NCI-H1417 (cell line): ENCODE data around the gene GTF2F2.
A peak's percentile ranks its signal among the peaks of the same experiment; 100 is the strongest.
"Not testable (repeated sequence)": the region's sequence is repeated elsewhere in the genome, so short reads cannot be mapped to it uniquely, and the experiment has no call there.

Experiments used
- DNase-seq, 3 experiments: peaks; one replicate each; lab custom pipeline; 2025; lab: John Stamatoyannopoulos, UW

Gene GTF2F2

DNA sequence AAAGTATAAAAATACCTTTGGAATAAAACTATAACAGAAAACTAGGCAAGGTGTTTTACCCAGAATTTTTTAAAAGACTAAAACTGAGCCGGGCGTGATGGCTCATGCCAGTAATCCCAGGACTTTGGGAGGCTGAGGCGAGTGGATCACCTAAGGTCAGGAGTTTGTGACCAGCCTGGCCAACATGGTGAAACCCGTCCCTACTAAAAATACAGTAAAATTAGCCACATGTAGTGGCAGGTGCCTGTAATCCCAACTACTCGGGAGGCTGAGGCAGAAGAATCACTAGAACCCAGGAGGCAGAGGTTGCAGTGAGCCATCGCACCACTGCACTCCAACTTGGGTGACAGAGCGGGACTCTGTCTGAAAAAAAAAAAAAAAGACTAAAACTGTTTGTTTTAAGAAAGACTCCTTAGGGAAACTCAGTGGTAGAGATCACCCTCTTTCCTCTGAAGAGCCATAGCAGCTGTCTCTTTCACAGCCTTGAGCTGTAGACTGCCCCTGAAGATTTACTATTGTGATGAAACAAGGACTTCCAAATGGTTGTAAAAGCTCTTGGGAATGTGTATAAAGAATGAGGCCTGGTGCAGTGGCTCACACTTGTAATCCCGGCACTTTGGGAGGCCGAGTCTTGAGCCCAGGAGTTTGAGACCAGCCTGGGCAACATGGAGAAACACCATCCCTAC, 95.2 kb downstream of the GTF2F2 start:
- no peak for DNase-seq

DNA sequence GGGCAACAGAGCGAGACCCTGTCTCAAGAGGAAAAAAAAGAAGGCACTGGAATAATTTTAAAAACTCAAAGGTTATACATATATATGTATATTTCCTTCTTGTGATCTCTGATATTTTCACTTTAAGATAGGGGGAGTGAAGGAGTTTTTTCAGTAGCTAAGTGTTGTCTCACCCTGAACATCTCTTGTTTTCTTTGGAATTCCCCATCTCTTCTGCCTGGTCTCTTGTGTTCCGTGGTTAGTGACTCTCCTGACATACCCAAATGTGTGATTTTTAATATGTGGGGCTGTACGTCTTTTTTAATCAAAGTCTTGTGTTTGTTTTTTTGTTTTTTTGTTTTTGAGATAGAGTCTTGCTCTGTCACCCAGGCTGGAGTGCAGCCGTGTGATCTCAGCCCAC, 95.9 kb downstream of the GTF2F2 start:
- no peak for DNase-seq

DNA sequence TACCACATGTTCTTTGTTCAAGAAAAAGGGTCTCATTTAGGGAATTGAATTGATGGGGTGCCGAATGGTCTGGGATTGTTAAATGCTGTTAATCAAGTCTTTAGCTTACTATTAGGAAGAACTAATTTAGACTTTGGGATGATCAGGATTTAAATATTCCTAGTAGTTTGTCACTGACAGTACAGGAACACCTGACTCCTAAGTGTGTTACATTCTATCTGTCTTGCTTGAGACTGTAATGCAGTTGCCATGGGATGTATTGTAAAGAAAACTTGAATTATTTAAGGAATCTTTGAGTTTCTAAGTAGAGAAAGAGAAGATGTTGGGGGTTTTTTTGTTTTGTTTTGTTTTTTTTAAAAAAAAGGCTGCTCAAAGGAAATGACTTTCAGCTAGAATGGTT, 98.4 kb downstream of the GTF2F2 start:
- DNase-seq, result no peak

DNA sequence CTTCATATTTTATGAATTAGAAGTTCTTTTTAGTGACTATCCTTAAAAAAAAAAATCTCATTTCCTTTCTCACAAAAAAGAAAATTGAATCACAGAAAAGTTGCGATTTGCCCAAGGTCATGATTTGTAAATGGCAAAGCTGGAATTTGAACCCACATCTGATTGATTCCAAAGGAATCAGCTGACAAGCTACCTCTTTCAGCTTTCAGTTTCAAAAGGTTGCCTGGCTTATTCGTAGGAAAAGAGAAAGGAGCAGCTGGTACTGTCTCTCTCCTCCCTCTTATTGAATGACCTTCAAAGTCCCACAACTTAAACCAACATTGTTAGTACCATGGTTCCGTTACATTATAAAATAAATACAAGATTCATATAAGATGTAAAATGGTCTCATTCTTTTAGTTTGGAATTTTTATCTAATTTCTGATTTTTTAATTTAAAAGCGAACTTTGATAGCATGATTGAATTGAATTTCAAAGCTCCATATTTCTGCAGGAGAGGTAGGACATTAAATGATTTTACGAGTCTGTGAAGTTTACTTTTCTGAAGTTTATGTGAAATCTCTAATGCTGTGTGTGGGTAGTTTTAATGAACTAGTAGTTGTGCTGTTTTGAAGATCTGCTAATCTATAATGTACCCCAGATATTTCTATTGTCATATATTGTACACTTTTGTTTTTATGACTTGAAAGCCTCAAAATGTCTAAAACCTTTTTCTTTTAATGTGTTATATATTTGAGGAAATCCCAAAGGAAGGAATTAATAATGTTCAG, 99.0 kb downstream of the GTF2F2 start:
- no peak for DNase-seq

DNA sequence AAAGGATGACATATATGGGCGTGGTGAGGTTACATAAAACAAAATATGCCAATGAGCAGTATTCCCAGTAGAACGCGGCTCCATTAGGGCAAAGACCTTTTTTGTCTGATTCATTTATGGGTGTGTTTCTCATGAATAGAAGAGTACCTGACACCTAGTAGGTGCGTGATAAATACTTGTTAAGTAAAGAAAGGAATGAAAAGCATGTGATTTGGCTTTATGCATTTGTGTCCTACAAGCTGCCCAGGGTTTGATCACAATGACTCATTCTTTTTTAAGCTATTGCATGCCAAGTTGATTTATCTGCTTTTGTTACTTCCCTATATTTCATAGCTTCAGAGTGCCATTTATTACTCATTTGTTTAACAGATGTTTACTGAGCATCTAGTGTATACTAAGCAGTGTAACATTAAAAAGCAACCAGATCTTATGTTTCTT, 99.6 kb downstream of the GTF2F2 start:
- no peak for DNase-seq

DNA sequence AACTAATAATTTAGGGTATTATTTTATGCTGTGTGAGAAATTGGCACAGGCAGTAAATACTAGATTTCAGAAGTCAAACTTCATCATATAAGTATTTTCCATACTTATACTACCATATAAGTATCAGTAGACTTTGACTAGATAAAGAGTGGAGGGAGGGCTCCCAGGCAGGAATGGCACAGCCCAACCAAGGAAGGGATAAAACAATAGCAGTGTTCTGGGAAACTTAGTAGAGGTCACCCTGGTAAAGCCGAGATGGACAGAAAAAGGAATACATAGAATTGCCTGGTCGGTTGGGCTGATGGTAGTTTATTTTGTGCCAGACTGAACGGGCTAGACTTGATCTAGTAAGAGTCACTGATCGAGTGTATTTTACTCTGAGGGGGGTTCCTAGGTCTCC, 100.1 kb downstream of the GTF2F2 start:
- DNase-seq, result no peak

DNA sequence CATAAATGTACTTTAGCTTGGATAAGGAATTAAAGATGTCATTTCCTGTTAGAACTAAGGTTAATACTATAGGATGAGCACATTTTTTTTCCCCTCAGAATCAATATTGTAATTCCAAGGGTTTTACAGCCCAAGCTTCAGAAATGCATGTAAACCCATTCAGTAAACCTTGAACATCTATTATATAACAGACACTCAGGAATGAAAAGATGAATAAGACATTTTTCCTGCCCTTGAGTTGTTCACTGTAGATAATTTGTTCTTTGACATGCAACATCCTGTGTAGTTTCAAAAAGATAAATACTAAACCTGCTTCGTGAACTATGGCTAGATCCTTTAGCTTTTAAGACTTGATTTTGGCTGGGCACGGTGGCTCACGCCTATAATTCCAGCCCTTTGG, 102.2 kb downstream of the GTF2F2 start:
- DNase-seq, result no peak

DNA sequence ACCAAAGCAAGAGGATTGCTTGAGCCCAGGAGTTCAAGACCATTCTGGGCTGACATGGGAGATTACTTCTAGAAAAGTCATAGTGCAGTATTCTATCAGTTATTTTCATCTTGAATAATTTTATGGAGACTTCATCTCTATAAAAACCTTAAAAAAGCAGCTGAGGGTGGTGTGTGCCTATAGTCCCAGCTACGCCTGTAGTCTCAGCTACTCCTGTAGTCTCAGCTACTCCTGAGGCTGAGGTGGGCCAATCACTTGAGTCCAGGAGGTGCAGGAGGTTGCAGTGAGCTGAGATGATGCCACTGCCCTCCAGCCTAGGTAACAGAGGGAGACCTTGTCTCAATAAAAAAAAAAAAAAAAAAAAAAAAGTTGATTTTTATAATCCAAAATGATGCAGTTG, 102.6 kb downstream of the GTF2F2 start:
- DNase-seq, result no peak

DNA sequence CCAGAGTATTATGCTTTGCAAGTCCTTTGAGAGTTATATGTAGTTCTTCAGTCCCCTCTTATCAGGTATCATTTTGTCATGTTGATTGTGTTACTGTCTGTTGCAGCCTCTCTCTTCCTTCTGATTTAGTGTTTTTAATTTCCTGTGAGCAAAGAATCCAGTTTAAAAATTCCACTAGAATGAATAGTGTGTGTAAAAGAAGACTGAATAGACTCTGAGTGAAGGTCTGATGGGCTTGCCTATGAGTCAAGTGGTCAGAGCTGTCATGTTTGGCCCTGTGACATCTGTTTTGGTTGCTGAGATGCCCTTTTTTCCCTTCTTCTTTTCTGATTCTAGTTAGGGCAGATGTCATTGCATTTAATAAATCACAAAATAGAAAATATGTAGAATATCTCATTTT, 103.9 kb downstream of the GTF2F2 start:
- DNase-seq, result no peak

DNA sequence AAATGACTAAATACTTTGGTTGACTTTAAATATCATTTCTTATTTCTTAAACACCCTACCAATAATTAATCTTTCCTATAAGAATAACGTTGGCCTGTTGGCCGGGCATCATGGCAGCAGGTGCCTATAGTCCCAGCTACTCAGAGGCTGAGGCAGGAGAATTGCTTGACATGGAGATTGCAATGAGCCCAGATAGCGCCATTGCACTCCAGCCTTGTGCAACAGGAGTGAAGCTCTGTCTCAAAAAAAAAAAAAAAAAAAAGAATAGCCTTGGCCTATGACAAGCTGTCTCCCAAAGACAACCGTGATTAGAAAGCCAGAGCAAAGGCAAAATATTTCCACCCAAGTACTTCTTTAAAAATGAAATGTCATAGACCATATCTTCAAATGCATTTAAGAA, 105.1 kb downstream of the GTF2F2 start:
- no peak for DNase-seq

DNA sequence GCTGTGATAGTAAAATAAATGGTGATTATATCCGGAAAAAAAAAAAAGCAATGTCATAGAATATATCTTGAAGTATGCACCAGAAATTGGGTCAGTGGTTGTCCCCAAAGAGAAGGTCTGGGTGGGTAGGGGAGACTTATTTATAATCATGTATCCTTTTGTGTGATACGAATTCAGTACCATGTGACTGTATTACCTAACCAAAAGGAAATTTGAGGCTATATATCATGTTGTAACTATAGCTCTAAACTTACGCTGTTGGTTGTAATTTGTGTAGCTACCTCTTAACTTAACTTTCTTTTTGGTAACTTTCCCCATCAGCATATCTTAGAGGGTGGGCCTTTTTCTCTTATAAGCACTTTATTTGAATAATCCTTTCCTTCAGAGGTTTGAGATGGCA, 105.7 kb downstream of the GTF2F2 start:
- no peak for DNase-seq

DNA sequence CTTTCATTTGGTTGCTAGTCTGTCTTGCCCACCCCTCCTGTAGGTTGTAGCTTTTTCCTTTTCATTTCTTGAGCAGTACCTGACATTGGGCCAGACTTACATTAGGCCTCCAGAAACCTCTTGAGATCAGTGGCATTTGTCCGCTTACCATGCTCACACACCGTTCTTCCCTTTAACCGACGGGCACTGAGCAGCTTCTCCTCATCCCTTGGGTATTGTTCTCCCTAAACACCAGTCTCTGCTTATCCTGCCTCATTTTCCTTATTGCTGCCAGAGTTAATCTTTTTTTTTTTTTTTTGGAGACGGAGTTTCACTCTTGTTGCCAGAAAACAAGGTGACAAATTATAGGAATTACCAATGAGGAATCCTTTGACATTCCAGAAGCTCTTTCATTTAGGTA, 107.7 kb downstream of the GTF2F2 start:
- no peak for DNase-seq

DNA sequence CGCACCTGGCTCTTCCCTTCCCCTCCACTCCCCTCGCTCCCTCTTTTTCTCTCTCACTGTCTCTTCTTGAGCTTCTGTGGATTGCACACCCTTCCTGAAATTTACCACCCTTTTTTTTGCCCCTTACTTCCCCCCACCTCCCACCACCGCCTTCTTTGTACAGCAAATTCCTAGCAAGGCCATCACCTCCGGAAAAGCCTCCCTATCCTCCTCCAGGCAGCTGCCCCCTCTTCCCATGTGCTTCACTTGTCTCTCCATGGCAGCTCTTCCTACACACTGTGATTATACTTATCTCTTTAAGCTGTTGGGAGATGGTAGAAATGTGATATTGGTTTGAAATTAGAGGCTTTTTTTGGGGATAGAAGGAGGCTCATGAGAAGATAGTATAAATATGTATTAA, 108.9 kb downstream of the GTF2F2 start:
- no peak for DNase-seq

DNA sequence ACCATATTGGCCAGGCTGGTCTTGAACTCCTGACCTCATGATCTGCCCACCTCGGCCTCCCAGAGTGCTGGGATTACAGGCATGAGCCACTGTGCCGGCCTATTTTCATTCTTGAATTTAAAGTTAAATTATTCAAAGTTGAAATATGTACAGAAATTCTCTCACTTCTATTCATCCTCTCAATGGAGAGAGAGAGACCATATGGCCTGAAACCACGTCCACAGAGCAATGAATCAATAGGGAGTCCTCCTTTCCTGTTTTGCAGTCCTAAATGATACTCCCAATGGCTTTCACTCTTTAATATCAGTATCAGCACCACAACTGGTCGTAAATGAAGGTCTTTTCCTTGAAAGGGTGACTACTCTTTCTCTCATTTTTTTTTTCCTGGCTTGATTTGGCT, 111.0 kb downstream of the GTF2F2 start:
- no peak for DNase-seq

DNA sequence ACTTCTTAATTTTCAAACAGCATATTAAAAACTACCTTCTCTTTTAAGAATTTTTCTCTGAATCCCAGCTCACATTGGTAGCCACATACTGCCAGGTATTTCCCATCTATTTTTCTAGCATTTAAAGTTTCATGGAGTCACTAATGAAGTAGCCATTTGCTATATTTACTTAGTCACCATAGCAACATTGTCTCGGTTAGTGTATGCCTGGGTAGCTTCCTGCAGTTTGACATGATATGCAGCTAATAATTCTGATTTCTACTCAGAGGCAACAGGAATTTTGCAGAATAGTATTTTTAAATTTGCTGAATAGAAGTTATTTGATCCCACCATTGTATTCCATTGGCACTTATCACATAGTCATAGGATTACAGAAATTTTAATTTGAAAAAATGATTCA, 111.4 kb downstream of the GTF2F2 start:
- peak in 2 of 3 experiments; percentile 17 to 62 for DNase-seq

DNA sequence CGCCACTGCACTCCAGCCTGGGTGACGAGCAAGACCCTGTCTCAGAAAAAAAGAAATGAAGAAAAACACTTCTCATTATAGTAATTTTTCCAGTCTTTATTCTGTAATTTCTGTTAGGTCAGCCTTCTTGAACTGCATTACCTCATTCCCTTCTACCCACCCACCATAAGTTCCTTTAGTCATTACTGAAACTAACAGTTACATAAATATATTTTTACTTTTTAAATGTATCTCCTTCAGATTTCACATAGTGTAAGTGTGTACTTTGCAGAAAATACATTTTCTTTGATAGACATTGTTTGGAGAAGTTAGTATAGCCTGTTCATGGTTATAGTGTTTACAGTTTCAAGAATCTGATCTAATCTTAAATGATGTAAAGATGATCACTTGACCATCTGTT, 112.3 kb downstream of the GTF2F2 start:
- no peak for DNase-seq

DNA sequence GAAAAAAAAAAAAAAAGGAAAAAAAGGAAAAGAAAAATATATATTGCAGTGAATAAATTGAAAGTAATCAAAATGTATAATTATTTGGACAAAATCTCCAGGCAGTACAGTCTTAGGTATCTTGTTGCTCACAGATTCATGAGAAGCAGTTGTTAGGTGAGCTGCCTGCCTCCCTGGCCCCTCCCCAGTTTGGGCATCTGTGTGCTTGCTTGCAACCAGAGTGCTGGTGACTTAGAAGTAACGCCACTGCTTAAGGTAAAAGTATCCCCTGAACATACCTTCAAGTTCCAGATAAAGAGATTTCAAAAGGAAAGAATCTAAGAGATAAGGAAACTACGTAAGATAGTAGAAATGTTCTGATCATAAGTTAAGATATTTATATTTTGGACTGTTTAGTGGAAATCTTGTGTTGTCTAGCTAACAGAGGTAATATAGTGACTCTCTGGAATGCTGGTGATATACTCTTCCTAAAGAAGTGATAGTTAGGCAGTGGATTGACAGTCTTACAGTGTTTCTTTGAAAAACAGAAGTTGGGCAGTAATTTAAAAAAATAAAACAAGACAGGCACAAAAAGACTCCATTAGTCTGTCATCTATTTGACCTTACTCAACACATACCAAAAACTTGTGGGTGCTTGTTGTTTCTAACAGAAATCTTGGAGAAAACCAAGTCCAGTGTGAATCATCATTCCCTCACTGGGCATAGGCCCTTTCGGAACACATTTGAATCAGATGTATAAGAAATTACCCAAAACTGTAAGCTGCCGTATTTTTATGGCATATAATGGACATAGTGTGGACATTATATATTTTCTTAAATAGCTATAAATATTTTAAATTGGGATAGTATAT, 118.9 kb downstream of the GTF2F2 start:
- DNase-seq, result no peak

DNA sequence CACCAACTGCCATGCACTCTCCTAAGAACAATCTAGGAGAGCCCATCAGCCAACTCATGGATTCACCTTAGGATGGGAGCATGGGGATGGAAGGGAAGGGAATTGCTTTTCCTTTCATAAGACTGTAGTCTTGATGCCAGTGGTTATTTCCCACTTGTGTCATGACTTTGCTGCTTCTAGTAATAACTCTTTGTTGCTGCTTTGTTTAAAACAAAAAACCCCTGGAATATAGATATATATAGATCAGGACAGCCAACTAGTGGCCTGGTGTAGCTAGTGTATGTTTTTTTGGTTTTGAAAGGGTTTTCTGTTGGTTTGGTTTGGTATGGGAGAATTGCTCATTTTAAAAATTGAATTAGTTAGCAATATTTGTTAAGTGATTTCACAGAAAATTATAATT, 119.8 kb downstream of the GTF2F2 start:
- no peak for DNase-seq

DNA sequence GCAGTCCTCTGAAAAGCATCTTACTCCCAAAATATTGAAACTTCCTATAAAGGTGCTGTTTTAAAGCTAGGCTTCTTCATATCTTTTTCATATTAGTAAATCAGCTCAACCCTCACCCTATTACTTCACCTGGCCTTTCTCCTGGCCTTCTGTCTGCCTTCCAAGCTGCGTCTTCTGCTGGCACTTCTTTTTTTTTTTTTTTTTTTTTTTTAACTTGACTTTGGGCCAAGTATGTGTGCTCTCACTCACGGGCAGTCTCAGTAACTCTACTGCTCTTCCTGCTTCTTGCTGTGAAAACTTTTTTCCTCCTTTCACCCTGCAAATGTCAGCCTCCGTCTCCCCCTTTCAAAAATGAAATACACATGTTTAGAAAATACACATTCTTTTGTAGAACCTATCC, 121.8 kb downstream of the GTF2F2 start:
- DNase-seq, result no peak

DNA sequence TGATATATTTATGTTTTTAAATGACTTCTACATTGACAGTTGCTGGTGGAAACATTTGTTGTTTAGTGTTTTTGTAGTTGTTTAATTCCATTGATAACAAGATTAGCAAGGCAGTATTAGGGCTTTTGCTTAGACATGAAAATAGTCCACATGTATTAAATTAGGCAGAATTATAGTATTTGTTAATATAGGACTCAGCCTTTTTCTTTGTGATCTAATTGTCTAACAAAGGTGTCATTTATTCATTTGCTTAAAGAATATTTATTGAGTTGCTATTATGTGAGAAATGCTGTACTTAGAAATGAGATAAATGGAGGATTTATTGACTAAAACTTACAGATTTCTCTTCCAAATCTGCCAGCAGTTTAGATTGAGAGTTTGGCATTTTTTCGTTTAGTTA, 122.2 kb downstream of the GTF2F2 start:
- no peak for DNase-seq

DNA sequence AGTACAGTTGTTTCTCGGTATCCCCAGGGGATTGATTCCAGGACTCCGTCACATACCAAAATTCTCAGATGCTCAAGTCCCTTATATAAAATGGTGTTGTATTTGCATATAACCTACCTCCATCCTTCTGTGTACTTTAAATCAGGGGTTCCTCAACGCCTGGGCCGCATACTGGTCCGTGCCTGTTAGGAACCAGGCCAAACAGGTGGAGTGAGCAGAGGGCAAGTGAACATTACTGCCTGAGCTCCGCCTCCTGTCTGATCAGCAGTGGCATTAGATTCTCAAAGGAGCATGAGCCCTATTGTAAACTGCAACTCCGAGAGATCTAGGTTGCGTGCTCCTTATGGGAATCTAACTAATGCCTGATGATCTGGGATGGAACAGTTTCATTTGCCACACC, 122.8 kb downstream of the GTF2F2 start:
- DNase-seq, result no peak

DNA sequence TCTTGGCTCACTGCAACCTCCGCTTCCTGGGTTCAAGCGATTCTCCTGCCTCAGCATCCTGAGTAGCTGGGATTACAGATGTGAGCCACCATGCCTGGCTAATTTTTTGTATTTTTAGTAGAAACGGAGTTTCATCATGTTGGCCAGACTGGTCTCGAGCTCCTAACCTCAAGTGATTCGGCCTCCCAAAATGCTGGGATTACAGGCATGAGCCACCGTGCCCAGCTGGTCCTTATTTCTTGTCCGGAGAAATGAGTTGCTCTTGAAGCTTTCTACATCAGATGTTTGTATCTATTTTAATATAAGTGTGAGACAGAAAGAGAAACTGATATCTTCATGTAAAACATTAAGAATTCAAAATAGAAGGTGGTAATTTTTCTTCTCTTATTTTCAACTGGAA, 124.4 kb downstream of the GTF2F2 start:
- not testable (repeated sequence) for DNase-seq

DNA sequence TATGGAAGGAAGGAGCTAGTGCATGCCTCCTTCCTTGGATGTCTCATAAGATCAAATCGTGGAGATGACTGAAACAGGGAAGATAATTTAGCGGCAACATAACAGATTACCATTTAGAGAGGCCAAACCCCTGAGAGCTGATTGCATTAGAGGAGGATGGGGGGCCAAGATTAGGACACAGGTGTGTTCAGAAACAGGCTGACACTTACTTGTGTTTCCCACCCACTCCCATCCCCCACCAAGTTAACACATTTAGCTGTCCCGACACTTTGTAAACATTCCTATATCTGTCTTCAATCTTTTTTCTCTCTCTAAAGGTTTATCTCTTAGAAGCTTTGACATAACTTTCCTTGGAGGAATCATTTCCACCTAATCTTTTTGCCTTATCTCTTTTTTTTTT, 129.4 kb downstream of the GTF2F2 start:
- DNase-seq, result no peak
